Caco-2 (cell line): ENCODE results near the gene ADAMTS19. TPM values are rescaled to one million over a fixed set of nuclear protein-coding genes. Genes with fewer than 3 reads are reported as not detected.

Experiments used
- BruUV-seq: library from RNA; stranded (reverse); fragments of 400-500 nt; replicated peaks from 2 replicates; lab custom pipeline; 2021; lab: Mats Ljungman, UMichigan
- CTCF ChIA-PET: fragments of 300-600 bp; sonication (Branson Sonifier 250); formaldehyde crosslinking; loops from one replicate; lab custom pipeline; 2022; ENCODE audit warnings: antibody characterized with exemption; lab: Charles Lee
- POLR2A ChIA-PET: fragments of 300-600 bp; sonication (Branson Sonifier 250); formaldehyde crosslinking; loops from one replicate; lab custom pipeline; 2022; ENCODE audit warnings: antibody characterized with exemption; lab: Charles Lee
- DNase-seq, 2 experiments: peaks; one replicate each; pipeline versions ENCODE4 v3.0.0 to v3.0.0-alpha.2; 2020 to 2022
- H3K27me3 ChIP-seq: replicated peaks from 2 replicates; pipeline ENCODE4 v1.6.0; 2011; ENCODE audit warnings: low read length; ENCODE audit not compliant: control insufficient read depth, insufficient read depth
- H3K36me3 ChIP-seq: 2 replicates; pipeline ENCODE4 v1.5.1; 2011; ENCODE audit warnings: low read length; ENCODE audit not compliant: control insufficient read depth, insufficient read depth
- H3K4me1 ChIP-seq: fragments of 250-450 bp; sonication (Bioruptor Pico); 2 replicates; pipeline ENCODE4 v1.5.1; 2020; ENCODE audit warnings: mild to moderate bottlenecking
- H3K4me3 ChIP-seq: 2 replicates; pipeline ENCODE4 v1.5.1; 2011; ENCODE audit warnings: low read depth, mild to moderate bottlenecking, control low read depth, low read length
- H3K9me3 ChIP-seq: fragments of 250-450 bp; sonication (Bioruptor Pico); 2 replicates; pipeline ENCODE4 v1.5.1; 2020; ENCODE audit warnings: mild to moderate bottlenecking, moderate library complexity
- H3K27ac Mint-ChIP-seq: one replicate; pipeline ENCODE4 v1.8.0; 2022; ENCODE audit warnings: mixed read lengths; ENCODE audit not compliant: unreplicated experiment
- H3K27me3 Mint-ChIP-seq: one replicate; pipeline ENCODE4 v1.8.0; 2022; ENCODE audit warnings: mixed read lengths; ENCODE audit not compliant: insufficient read depth, unreplicated experiment
- H3K36me3 Mint-ChIP-seq: one replicate; pipeline ENCODE4 v1.8.0; 2022; ENCODE audit warnings: mild to moderate bottlenecking, mixed read lengths; ENCODE audit not compliant: insufficient read depth, unreplicated experiment
- H3K4me1 Mint-ChIP-seq: one replicate; pipeline ENCODE4 v1.8.0; 2022; ENCODE audit warnings: low read depth, mixed read lengths; ENCODE audit not compliant: unreplicated experiment
- H3K4me3 Mint-ChIP-seq: one replicate; pipeline ENCODE4 v1.8.0; 2022; ENCODE audit warnings: mild to moderate bottlenecking, moderate library complexity, mixed read lengths; ENCODE audit not compliant: unreplicated experiment
- H3K9me3 Mint-ChIP-seq: one replicate; pipeline ENCODE4 v1.8.0; 2022; ENCODE audit warnings: mixed read lengths; ENCODE audit not compliant: unreplicated experiment
- CTCF ChIP-seq, 2 experiments: fragments of 200-600 bp in 1 of 2; IDR thresholded peaks; 1 replicate in 1 of 2; 2 replicates in 1 of 2; pipeline versions ENCODE4 v1.5.1 to v1.8.0; 2011 to 2022; ENCODE audit warnings: antibody characterized with exemption in 1 of 2, control low read depth in 1 of 2, inconsistent platforms in 1 of 2, low read depth in 1 of 2, low read length in 1 of 2, mild to moderate bottlenecking in 1 of 2, moderate library complexity in 1 of 2; ENCODE audit not compliant: insufficient read depth in 1 of 2, severe bottlenecking in 1 of 2, unreplicated experiment in 1 of 2
- intact Hi-C: fragments of 100-400 bp; cut with micrococcal nuclease; formaldehyde crosslinking; loops from one replicate; pipeline ENCODE4 v1.10.0; 2022; ENCODE audit not compliant: unreplicated experiment
- total RNA-seq: library from RNA; stranded (reverse); gene quantifications from 2 replicates; pipeline ENCODE4 v1.2.3, GENCODE V29; 2022

ADAMTS19 gene
- total RNA-seq, 1 experiment from 2014 or later: 0.95 TPM

GRCh38 chr5:129591508-129592160 is 131.5 kb downstream of the ADAMTS19 start:
- TF ChIP-seq CTCF (IDR thresholded peaks at IDR 0.05; ENCODE audit: insufficient read depth in 1 of 2, low read depth in 1 of 2, low read length in 1 of 2, severe bottlenecking in 1 of 2, unreplicated experiment in 1 of 2): no peak
- no TSS peak for BruUV-seq
- Mint-ChIP-seq H3K4me3 (no peak overlapping the region), H3K4me1 (no peaks in the 10 kb centered on the region), H3K36me3 (no peaks in the 10 kb centered on the region), H3K27me3 (peaks cover 3% of the 10 kb centered on the region), H3K9me3 (no peaks in the 10 kb centered on the region), H3K27ac (no peak overlapping the region)
- H3K9me3 ChIP-seq: no peaks in the 10 kb centered on the region
- no peaks in the 10 kb centered on the region for H3K36me3 ChIP-seq
- DNase-seq: no peak
- no peaks in the 10 kb centered on the region for H3K4me1 ChIP-seq
- no peak overlapping the region for H3K4me3 ChIP-seq
- intact Hi-C loops: no loop called here
- CTCF ChIA-PET: no interaction called here
- H3K27me3 ChIP-seq: no peaks in the 10 kb centered on the region
- POLR2A ChIA-PET: no interaction called here

- CTCF ChIA-PET: no interaction called here
- DNase-seq: no peak
Measured at GRCh38 chr5:129593525-129593924, 133.4 kb downstream of the ADAMTS19 start.

GRCh38 chr5:129601576-129601975 is 141.5 kb downstream of the ADAMTS19 start:
- Mint-ChIP-seq H3K9me3 (no peaks in the 10 kb centered on the region), H3K27ac (no peak overlapping the region), H3K36me3 (no peaks in the 10 kb centered on the region), H3K4me1 (no peaks in the 10 kb centered on the region), H3K27me3 (no peaks in the 10 kb centered on the region), H3K4me3 (no peak overlapping the region)
- Histone ChIP-seq H3K36me3 (no peaks in the 10 kb centered on the region), H3K27me3 (no peaks in the 10 kb centered on the region), H3K9me3 (no peaks in the 10 kb centered on the region), H3K4me3 (no peak overlapping the region), H3K4me1 (no peaks in the 10 kb centered on the region)
- no TSS peak for BruUV-seq
- no peak for TF ChIP-seq CTCF (IDR thresholded peaks at IDR 0.05; ENCODE audit: insufficient read depth in 1 of 2, low read depth in 1 of 2, low read length in 1 of 2, severe bottlenecking in 1 of 2, unreplicated experiment in 1 of 2)
- DNase-seq: no peak
- ChIA-PET POLR2A (no interaction called here), CTCF (no interaction called here)
- intact Hi-C loops: no loop called here

More at GRCh38 chr5:129593525-129593924, 133.4 kb downstream of the ADAMTS19 start:
- intact Hi-C loops: no loop called here
- Histone ChIP-seq H3K4me3 (no peak overlapping the region), H3K27me3 (no peaks in the 10 kb centered on the region), H3K4me1 (no peaks in the 10 kb centered on the region), H3K36me3 (no peaks in the 10 kb centered on the region), H3K9me3 (no peaks in the 10 kb centered on the region)
- no peak for TF ChIP-seq CTCF (IDR thresholded peaks at IDR 0.05; ENCODE audit: insufficient read depth in 1 of 2, low read depth in 1 of 2, low read length in 1 of 2, severe bottlenecking in 1 of 2, unreplicated experiment in 1 of 2)
- H3K36me3 Mint-ChIP-seq: no peaks in the 10 kb centered on the region
- POLR2A ChIA-PET: no interaction called here
- no peak overlapping the region for H3K27ac Mint-ChIP-seq
- no peak overlapping the region for H3K4me3 Mint-ChIP-seq
- H3K9me3 Mint-ChIP-seq: no peaks in the 10 kb centered on the region
- no TSS peak for BruUV-seq
- H3K4me1 Mint-ChIP-seq: no peaks in the 10 kb centered on the region
- H3K27me3 Mint-ChIP-seq: peaks cover 3% of the 10 kb centered on the region
